K562 (cell line): ENCODE measurements around the gene CCDC9. TPM values are rescaled to one million over a fixed set of nuclear protein-coding genes. Genes with fewer than 3 reads are reported as not detected.

Experiments
- ATAC-seq: fragments of 200-7000 bp; cut with Tn5 transposase; 3 replicates; pipeline ENCODE4 v1.9.1; 2020; ENCODE audit warnings: moderate library complexity
- BruUV-seq: library from RNA; stranded (reverse); fragments of 400-500 nt; replicated peaks from 2 replicates; lab custom pipeline; 2021; lab: Mats Ljungman, UMichigan
- CTCF ChIA-PET: fragments of 300-600 bp; formaldehyde crosslinking; extraction: SDS; loops from one replicate; lab custom pipeline; 2021; ENCODE audit warnings: low intra/inter-chr PET ratio; lab: Yijun Ruan, JAX
- POLR2A ChIA-PET: fragments of 300-600, 350-650 bp; sonication (Branson Sonifier 250); formaldehyde crosslinking; extraction: SDS; loops from one replicate; lab custom pipeline; 2021; ENCODE audit warnings: antibody characterized with exemption, inconsistent platforms; lab: Yijun Ruan, JAX
- DNase-seq, 4 experiments: peaks; one replicate each; pipeline versions ENCODE4 v3.0.0 to v3.0.0-alpha.2; 2011 to 2018; ENCODE audit warnings: low spot score in 3 of 4, mixed read lengths in 3 of 4; ENCODE audit errors: extremely low read depth in 1 of 4
- FAIRE-seq: peaks from 2 replicates; lab custom pipeline; 2011; peaks lifted over from hg19 to GRCh38; lab: Jason Lieb, UNC
- H2AFZ ChIP-seq: 2 replicates; pipeline ENCODE4 v1.6.0; 2011; ENCODE audit warnings: low read depth, low read length, control low read depth, inconsistent platforms
- H3K27ac ChIP-seq: fragments of 200-600 bp; 3 replicates; pipeline ENCODE4 v1.8.0; 2011; ENCODE audit warnings: low read depth, mild to moderate bottlenecking, control low read depth, inconsistent platforms, low read length, moderate library complexity, mixed read lengths; ENCODE audit errors: extremely low read depth
- H3K27me3 ChIP-seq, 2 experiments: fragments of 300-600 bp in 1 of 2; 2 replicates in 1 of 2; 3 replicates in 1 of 2; pipeline versions ENCODE4 v1.6.0 to v1.8.0; 2011; ENCODE audit warnings: inconsistent platforms in 2 of 2, low read length in 2 of 2, mild to moderate bottlenecking in 1 of 2, mixed read lengths in 1 of 2, moderate library complexity in 1 of 2; ENCODE audit not compliant: control insufficient read depth in 2 of 2, insufficient read depth in 2 of 2
- H3K36me3 ChIP-seq: fragments of 300-600 bp; 3 replicates; pipeline ENCODE4 v1.8.0; 2011; ENCODE audit warnings: mild to moderate bottlenecking, low read length, inconsistent platforms; ENCODE audit not compliant: control insufficient read depth, insufficient read depth
- H3K4me1 ChIP-seq, 2 experiments: fragments of 200-600 bp in 1 of 2; replicated peaks in 1 of 2; 2 replicates in 1 of 2; 3 replicates in 1 of 2; pipeline versions ENCODE4 v1.5.1 to v1.8.0; 2011; ENCODE audit warnings: inconsistent platforms in 2 of 2, low read length in 2 of 2, mild to moderate bottlenecking in 1 of 2, mixed read lengths in 1 of 2, moderate library complexity in 1 of 2; ENCODE audit not compliant: control insufficient read depth in 2 of 2, insufficient read depth in 2 of 2
- H3K4me2 ChIP-seq: 2 replicates; pipeline ENCODE4 v1.6.1; 2011; ENCODE audit warnings: low read length, control low read depth, inconsistent platforms, mixed read lengths; ENCODE audit not compliant: insufficient read depth
- H3K4me3 ChIP-seq: fragments of 200-600 bp; sonication (generic), shearing (Covaris generic); 2 replicates; pipeline ENCODE4 v1.5.1; 2016; ENCODE audit warnings: control low read depth, inconsistent platforms
- H3K79me2 ChIP-seq: fragments of 200-600 bp; 3 replicates; pipeline ENCODE4 v1.8.0; 2011; ENCODE audit warnings: low read length, inconsistent platforms; ENCODE audit not compliant: control insufficient read depth, insufficient read depth
- H3K9ac ChIP-seq, 2 experiments: 2 replicates each; pipeline versions ENCODE4 v1.6.0 to v1.6.1; 2011; ENCODE audit warnings: low read depth in 2 of 2, low read length in 2 of 2, control low read depth in 1 of 2, inconsistent platforms in 1 of 2, mild to moderate bottlenecking in 1 of 2, mixed read lengths in 1 of 2; ENCODE audit not compliant: insufficient read depth in 1 of 2
- H3K9me1 ChIP-seq: one replicate; pipeline ENCODE4 v1.6.0; 2011; ENCODE audit warnings: inconsistent platforms, mild to moderate bottlenecking, low read length, moderate library complexity; ENCODE audit not compliant: control insufficient read depth, insufficient read depth
- H3K9me3 ChIP-seq: replicated peaks from 2 replicates; pipeline ENCODE4 v1.5.1; 2011; ENCODE audit warnings: low read depth, low read length, inconsistent platforms; ENCODE audit not compliant: control insufficient read depth, insufficient read depth
- H4K20me1 ChIP-seq: replicated peaks from 2 replicates; pipeline ENCODE4 v1.6.1; 2011; ENCODE audit warnings: low read length, inconsistent platforms, mixed read lengths; ENCODE audit not compliant: control insufficient read depth, insufficient read depth
- EZH2 ChIP-seq: IDR thresholded peaks from 2 replicates; pipeline ENCODE4 v1.6.1; 2012; ENCODE audit warnings: low read depth, mild to moderate bottlenecking, inconsistent platforms, low read length, borderline replicate concordance
- MYNN ChIP-seq, 2 experiments: sonication (generic); formaldehyde crosslinking in 1 of 2; IDR thresholded peaks; 2 replicates each; pipeline versions ENCODE4 v1.5.0 to v1.6.1; 2016 to 2020; ENCODE audit warnings: antibody characterized with exemption in 1 of 2, missing genetic modification reagents in 1 of 2
- POLR2H ChIP-seq: IDR thresholded peaks from 2 replicates; pipeline ENCODE4 v1.6.1; 2016; ENCODE audit warnings: missing genetic modification characterization, low read depth, mild to moderate bottlenecking, control low read depth, missing compliant biosample characterization, moderate library complexity
- WGBS: fragments of 100-300 bp; shearing (Covaris generic); methylation state at CpG from one replicate; pipeline ENCODE4 v1.1.6; 2016; ENCODE audit warnings: low coverage, mixed read lengths; ENCODE audit not compliant: insufficient coverage; ENCODE audit errors: missing lambda C conversion rate; 5-methylcytosine and 5-hydroxymethylcytosine counted together
- in situ Hi-C: fragments of 300-500 bp; cut with MboI; formaldehyde crosslinking; loops from 4 replicates; pipeline ENCODE4 v1.15.0; 2018; ENCODE audit warnings: inconsistent platforms, mixed read lengths
- intact Hi-C: fragments of 100-400 bp; cut with micrococcal nuclease; formaldehyde crosslinking; loops from 2 replicates; pipeline ENCODE4 v1.14.2; 2022
- polyA plus RNA-seq, 8 experiments: library from polyadenylated mRNA; depleted of rRNA in 4 of 8; stranded (reverse) in 5 of 8; unstranded in 3 of 8; fragments of >200 nt; fragmentation: Nextera tagmentation in 2 of 8; fragmentation: Illumina TruSeq in 1 of 8; extraction: Ambion mirVana in 2 of 8; extraction: Trizol in 1 of 8; gene quantifications; 2 replicates each; pipeline versions ENCODE4 v1.2.1 to v1.2.3, GENCODE V29; 2011 to 2014; ENCODE audit warnings: inconsistent platforms in 1 of 8, missing spikeins in 1 of 8
- total RNA-seq, 7 experiments: library from RNA; depleted of rRNA in 6 of 7; stranded (reverse); fragments of >200 nt in 6 of 7; fragmentation: Illumina TruSeq in 2 of 7; extraction: Trizol in 2 of 7; gene quantifications; 2 replicates each; pipeline versions ENCODE4 v1.2.1 to v1.2.3, GENCODE V29; 2011 to 2021; ENCODE audit warnings: low replicate concordance in 1 of 7
- TF ChIP-seq, protein P1 (sequence below): fragments of 250-450 bp; sonication (Bioruptor Pico); IDR thresholded peaks from 2 replicates; pipeline ENCODE4 v1.8.0; 2021; ENCODE audit warnings: moderate library complexity, mild to moderate bottlenecking, inconsistent platforms
- TF ChIP-seq, protein P2 (sequence below): IDR thresholded peaks from 2 replicates; pipeline ENCODE4 v1.6.1; 2011; ENCODE audit warnings: borderline replicate concordance, low read depth, mild to moderate bottlenecking, moderate library complexity, low read length; ENCODE audit not compliant: insufficient read depth, poor library complexity, severe bottlenecking

Gene CCDC9
- total and polyA plus RNA-seq, 9 of the 15 experiments (the other 6 are each of a cell fraction or from before 2014, with no cell fraction given): 0.23 to 38.6 (median 8.4) TPM

DNA sequence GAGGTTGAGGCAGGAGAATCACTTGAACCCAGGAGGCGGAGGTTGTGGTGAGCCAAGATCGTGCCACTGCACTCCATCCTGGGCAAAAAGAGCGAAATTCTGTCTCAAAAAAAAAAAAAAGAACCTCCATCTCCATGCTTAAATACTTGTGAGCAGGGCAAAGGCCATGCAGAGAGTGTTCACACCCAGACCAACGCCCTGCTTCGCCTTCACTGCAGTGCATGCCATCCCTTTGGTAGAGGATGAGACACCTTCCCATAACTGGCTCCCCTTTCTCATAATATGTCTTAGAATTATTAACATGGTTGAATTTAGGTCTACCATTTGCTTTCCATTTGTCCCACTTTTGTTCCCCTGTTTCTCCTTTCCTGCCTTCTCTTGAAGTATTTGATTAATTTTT lies 40.7 kb upstream of the CCDC9 start:
- intact Hi-C loops: no loop called here
- peaks cover 14% of the 10 kb centered on the region; the same call in 2 of the 3 replicates for H3K36me3 ChIP-seq
- ChIA-PET POLR2A (interaction anchor here (1.0 to 10.5 kb wide), 2 partner anchors 10 to 29 kb away, joined by 5 to 171 read pairs; no protein-coding TSS in a partner anchor), CTCF (no interaction called here)
- no peak overlapping the region for H3K27ac ChIP-seq
- WGBS: 87% methylated on average over 5 of the region's 5 CpGs
- FAIRE-seq: no peak
- H3K27me3 ChIP-seq: no peaks in the 10 kb centered on the region
- BruUV-seq: no TSS peak
- no peak overlapping the region for H3K9ac ChIP-seq
- H3K4me1 ChIP-seq: peaks cover 8% of the 10 kb centered on the region in 2 experiments; a peak in 3 of 5 replicates
- H3K9me3 ChIP-seq: no peaks in the 10 kb centered on the region
- TF ChIP-seq, protein P1, sequence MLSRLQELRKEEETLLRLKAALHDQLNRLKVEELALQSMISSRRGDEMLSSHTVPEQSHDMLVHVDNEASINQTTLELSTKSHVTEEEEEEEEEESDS (CRISPR knock-in tag): no peak
- TF ChIP-seq POLR2H (tag): no peak
- TF ChIP-seq EZH2: no peak
- TF ChIP-seq MYNN (IDR thresholded peaks at IDR 0.05): no peak
- TF ChIP-seq MYNN (CRISPR knock-in tag; IDR thresholded peaks at IDR 0.05): no peak
- TF ChIP-seq, protein P2, sequence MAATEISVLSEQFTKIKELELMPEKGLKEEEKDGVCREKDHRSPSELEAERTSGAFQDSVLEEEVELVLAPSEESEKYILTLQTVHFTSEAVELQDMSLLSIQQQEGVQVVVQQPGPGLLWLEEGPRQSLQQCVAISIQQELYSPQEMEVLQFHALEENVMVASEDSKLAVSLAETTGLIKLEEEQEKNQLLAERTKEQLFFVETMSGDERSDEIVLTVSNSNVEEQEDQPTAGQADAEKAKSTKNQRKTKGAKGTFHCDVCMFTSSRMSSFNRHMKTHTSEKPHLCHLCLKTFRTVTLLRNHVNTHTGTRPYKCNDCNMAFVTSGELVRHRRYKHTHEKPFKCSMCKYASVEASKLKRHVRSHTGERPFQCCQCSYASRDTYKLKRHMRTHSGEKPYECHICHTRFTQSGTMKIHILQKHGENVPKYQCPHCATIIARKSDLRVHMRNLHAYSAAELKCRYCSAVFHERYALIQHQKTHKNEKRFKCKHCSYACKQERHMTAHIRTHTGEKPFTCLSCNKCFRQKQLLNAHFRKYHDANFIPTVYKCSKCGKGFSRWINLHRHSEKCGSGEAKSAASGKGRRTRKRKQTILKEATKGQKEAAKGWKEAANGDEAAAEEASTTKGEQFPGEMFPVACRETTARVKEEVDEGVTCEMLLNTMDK: no peak
- no peak for DNase-seq
- no peak for ATAC-seq
- in situ Hi-C loops: no loop called here
- no peaks in the 10 kb centered on the region for H4K20me1 ChIP-seq
- no peaks in the 10 kb centered on the region for H3K9me1 ChIP-seq
- H3K4me2 ChIP-seq: no peak overlapping the region
- H3K4me3 ChIP-seq: no peak overlapping the region
- no peaks in the 10 kb centered on the region for H3K79me2 ChIP-seq
- no peak overlapping the region for H2AFZ ChIP-seq
